HG02759 (cell line): ENCODE measurements around the gene ZNF785.
"Not testable (repeated sequence)": the region's sequence is repeated elsewhere in the genome, so short reads cannot be mapped to it uniquely, and the experiment has no call there.

Source experiments
- ATAC-seq: cut with Tn5 transposase; IDR thresholded peaks from one replicate; pipeline ENCODE4 v1.9.1; 2021; ENCODE audit warnings: mild to moderate bottlenecking, moderate library complexity; ENCODE audit not compliant: unreplicated experiment

ZNF785 gene

DNA sequence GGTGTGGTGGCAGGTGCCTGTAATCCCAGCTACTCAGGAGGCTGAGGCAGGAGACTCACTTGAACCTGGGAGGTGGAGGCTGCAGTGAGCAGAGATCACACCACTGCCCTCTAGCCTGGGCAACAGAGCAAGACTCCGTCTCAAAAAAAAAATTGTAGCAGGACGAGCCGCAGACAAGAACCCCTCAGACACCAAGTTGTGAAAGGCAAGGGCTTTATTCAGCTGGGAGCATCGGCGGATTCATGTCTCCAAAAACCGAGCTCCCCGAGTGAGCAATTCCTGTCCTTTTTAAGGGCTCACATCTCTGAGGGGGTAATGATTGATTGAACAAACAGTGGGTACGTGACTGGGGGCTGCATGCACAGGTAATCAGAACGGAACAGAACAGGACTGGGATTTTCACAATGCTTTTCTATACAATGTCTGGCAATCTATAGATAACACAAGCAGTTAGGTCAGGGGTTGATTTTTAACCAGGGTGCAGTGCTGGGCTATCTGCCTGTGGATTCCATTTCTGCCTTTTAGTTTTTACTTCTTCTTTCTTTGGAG, 44.5 kb downstream of the ZNF785 start:
- ATAC-seq, result not testable (repeated sequence)

- ATAC-seq, result not testable (repeated sequence)
Measured at GRCh38 chr16:30539986-30540526, 45.4 kb downstream of the ZNF785 start.

DNA sequence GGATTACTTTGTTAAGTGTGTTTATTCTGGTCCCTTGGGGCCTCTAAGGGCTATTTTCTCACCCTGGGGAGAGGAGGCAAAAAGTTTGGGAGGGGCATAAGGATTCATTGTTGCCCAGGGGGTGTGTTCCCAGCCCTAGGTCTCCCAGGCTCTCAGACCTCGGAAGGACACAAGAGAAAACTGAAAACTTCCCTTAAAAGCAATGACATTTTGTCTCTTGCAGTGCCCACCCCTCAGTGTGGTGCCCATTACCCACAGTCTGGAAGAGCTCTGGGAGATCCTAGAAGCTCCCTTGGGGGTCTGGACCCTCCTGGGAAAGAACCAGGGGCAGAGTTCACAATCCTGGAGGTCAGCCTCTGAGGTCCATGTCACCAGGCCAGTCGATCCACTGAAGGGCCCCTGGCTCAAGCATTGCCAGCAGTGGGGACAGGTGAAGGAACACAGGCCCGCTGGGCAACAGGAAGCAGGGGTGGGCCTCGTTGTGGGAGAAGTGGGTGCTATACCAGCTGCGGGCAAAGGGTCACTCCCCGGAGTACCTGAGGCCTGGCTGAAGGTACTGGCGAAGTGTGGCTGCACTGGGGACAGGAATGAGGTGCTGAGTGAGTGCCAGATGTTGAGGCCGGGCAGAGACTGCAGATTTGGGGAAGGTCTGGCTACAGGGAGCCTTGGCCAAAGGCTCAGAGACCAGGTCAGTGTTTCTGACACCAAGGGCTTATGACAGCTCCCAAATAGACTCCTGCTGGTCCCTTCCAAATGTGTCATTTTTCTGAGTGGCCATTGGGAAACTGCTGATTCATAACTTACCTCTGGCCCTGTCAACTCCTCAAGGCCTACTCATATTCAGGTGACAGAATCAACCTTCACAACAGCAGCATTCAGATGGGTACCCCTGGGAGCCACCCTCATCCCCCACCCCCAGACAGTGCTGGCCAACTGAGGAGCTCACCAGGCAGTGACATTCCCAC, 46.2 kb downstream of the ZNF785 start:
- ATAC-seq, result no peak

DNA sequence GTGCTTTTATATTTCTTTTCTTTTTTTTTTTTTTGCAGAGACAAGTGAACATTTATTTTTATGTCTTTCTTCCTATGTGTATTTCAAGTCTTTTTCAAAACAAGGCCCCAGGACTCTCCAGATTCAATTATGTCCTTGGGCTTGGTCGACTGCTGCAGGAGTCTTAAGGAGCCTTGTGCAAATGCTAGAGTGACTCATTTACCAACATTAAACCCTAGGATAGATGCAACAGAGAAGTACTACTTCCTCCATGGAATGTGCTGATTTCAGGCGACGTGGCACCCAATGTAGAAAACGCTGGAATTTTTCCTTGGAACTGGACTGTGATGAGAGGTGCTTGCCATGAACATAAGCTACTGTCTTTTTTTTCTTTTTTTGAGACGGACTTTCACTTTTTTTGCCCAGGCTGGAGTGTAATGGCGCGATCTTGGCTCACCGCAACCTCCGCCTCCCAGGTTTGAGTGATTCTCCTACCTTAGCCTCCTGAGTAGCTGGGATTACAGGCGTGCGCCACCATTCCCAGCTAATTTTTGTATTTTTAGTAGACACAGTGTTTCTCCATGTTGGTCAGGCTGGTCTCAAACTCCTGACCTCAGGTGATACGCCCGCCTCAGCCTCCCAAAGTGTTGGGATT, 49.0 kb downstream of the ZNF785 start:
- not testable (repeated sequence) for ATAC-seq

GRCh38 chr16:30535777-30536190, 49.7 kb downstream of the ZNF785 start:
- peak; percentile 46 for ATAC-seq

DNA sequence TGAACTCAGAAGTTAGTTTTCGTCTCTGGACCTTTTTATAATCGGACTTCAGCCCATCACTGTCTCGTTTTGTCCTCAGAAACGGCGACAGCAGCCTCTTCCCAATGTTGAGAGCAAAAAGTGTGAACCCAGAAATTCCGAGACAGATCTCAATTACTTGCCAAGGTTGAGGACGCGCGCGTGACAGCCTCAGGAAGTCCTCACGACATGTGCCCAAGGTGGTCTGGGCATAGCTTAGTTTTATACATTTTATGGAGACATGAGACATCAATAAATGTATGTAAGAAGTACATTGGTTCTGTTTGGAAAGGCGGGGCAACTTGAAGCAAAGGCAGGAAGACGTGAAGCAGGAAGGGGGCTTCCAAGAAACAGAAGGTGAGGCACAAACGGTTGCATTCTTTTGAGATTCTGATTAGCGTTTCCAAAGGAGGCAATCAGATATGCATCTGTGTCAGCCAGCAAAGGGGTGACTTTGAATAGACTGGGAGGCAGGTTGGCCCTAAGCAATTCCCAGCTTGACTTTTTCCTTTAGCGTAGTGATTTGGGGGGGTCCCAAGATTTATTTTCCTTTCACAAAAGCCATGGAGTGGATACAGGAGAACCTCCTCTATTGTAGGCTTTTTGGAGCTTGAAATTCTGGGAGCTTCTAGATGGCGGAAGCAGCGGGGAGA, 50.3 kb downstream of the ZNF785 start:
- peak; percentile 6 for ATAC-seq

DNA sequence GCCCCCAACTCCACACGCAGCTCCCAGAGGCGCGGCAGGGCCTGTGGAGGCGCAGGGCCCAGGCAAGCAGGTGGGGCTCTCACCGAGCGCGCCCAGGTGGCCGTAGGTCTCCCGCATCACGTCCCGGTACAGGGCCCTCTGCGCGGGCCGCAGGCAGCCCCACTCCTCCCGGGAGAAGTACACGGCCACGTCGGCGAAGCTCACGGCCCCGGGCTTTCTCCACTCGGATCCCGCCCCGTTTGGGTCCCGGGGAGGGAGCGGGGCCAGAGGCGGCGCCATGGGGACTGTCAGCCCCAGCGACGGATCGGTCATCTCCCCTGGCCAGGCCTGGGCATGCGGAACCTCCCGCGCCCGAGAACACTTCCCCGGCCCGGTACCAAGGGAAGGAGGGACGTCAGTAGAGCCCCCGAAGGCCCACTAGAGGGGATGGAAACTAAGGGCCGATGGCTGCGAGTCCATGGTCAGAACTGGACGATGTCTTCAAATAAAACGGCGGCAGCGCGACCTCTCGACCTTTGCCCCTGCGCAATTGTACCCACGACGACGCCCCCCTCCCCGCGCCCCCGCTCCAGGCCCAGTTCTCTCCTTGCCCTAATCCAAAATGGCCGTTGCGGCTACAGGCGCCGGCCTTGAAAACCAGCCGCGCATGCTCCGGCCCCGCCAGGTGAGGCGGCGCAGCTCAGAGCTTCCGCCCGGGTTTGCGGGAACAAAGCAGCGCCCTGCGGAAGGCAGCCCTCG, 51.0 kb downstream of the ZNF785 start, which contains the start of gene ZNF747:
Gene ZNF747, minus strand, starts transcription at position 491 of the 738 bp plus-strand sequence. Its CDS starts 179 bp downstream, at position 312.
- peak; percentile 76 for ATAC-seq

DNA sequence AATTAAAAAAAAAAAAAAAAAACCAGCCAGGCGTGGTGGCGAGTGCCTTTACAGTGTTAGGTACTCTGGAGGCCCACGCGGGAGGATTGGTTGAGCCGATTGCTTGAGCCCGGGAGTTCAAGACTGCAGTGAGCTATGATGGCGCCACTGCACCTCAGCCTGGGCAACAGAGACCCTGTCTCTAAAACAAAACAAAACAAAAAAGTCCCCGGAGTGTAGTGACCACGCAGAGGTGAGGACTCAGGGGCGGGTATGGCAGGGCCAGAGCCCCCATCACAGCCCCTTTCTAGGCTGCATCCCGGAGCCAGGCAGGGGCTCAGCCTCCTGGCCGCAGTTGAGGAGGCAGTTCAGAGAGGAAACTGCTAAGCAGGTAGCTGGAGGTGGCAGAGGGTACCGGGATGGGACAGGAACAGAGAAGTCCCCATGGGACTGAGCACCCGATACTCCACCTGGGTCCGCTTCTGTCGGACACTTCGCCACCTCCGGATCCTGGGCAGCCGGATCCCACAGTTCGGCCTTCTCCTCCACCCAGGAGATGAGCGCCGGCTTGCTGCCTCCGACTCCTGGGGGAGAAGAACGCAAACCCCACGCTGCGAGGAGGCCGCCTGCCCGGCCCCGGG, 51.6 kb downstream of the ZNF785 start:
- peak; percentile 13 for ATAC-seq

GRCh38 chr16:30533146-30533522, 52.4 kb downstream of the ZNF785 start:
- no peak for ATAC-seq

- no peak for ATAC-seq
Measured at GRCh38 chr16:30532285-30533145, 53.0 kb downstream of the ZNF785 start.
